NCI-H526 treated with DMSO at 0.1 percent for 48 hours (cell line): ENCODE measurements around the gene LRRC43.
"Not testable (repeated sequence)": the region's sequence is repeated elsewhere in the genome, so short reads cannot be mapped to it uniquely, and the experiment has no call there.

Source experiments
- DNase-seq: peaks from one replicate; lab custom pipeline; 2025; lab: John Stamatoyannopoulos, UW

The LRRC43 gene

DNA sequence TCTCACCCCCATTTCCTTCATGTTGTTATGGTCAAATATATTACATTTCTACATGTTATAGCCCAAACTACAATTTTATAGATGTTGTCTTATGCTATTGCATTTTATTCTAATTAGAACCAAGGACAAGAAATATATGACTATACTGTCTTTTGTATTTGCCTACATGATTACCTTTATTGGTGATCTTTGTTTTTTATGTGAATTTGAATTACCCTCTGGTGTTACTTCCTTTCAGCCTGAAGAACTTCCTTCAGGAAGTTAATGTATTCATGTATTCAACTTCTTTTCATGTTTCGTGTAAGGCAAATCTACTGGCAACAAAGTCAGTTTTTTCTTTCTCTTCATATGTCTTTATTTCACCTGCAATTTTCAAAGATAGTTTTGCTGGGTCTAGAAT is 11.9 kb downstream of the LRRC43 start:
- no peak for DNase-seq

DNA sequence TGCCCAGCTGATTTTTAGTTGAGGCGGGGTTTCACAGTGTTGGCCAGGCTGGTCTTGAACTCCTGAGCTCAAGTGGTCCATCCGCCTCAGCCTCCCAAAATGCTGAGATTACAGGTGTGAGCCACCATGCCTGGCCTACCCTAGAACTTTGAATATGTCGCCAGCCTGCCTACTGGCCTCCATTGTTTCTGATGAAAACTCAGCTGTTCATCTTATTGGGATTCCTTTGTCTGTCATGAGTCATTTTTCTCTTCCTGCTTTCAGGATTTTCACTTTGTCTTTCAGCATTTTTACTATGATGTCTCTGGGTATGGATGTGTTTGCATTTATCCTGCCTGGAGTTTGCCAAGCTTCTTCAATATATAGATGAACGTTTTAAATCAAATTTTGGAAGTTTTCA is 12.5 kb downstream of the LRRC43 start:
- no peak for DNase-seq

DNA sequence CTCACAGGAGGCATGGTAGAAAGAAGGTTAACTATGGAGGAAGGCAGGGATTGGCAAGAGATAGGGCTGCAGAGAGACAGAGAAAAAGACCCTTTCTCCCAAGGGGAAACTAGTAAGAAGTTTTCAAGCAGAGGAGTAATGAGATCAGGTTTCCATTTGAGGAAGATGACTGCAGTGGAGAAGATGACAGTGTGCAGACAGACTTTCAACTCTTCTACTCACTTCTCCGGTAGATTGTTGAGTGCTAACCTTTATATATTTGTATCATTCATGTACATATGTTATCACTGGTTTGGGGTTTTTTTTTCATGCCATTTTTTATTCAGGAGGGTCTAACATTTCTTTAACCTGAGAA is 14.7 kb downstream of the LRRC43 start:
- DNase-seq: no peak

DNA sequence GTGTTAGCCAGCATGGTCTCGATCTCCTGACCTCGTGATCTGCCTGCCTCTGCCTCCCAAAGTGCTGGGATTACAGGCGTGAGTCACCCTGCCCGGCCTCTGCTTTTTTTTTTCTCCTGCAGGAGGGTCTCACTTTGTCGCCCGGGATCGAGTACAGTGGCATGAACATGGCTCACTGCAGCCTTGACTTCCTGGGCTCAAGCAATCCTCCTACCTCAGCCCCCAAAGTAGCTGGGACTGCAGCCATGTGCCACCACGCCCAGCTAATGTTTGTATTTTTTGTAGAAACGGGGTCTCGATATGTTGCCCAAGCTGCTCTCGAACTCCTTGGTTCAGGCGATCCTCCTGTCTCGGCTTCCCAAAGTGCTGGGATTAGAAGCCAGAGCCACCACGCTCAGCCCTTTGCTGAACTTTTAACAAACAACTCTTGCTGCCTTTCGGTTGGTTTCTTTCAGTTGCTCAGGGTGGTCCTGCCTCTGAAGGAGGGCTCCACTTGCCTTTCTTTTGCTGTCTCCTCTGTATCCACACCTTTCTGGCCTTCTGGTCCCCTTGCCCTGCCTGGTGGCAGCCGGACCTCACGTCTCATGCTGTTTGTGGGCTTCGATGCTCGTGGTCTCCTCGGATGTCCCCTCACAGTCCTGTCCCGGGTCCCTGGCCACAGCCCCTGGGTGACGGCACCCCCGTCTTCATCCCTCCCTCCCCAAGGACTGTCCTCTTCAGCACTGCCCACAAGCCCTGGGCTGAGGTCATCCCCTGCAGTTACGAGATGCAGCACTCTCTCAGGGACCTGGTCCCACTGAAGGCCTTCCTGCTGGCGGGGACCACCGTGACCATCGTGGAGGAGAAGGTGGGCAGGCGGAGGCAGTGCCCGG is 16.8 kb downstream of the LRRC43 start:
- no peak for DNase-seq

DNA sequence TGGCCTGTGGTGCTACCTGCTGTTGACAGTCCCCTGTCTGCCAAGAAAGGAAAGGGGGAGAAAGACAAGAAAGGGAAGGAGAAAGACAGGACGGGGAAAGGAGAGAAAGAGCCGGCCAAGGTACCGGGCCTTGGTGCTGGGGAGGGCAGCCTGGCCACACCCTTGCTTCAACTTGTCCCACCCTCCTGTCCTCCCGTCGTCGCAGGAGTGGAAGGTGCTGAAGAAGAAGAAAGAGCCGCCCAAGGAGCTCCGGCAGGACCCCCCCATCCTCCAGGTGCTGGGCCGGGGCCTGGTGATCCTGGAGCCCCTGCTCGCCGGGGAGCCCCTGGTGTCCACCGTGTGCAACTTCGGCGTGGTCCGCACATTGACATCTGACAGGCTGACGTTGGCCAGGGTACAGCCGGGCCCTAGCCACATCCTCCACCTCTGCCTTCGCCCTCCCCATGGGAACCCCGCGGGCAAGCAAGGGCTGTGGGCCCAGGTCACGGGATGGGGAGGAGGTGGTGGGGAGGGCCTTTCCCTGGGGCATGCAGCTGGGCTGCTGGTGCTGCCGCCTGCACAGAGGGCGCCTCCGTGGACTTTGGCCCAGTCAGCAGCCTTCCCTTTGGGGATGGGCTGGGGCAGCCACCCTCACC is 17.7 kb downstream of the LRRC43 start:
- DNase-seq: no peak

DNA sequence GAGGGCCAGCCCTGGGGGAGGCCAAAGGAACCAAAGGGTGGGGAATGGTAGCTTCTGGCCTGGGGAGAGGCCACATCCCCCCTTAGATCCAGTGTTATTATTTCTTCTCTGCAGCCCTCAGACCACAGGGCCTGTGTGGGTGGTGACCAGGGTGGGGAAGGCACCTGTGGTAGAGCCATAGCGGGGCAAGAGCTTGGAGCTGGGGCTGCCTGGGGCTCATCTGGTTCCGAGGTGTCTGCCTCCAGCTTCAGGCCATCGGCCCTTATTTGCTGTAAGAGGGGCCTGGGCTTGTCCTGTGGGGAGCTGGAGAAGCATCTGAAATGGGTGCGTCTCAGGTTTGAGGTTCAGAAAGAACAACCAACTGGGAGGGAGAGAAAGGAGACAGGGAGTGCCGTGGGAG is 18.5 kb downstream of the LRRC43 start:
- DNase-seq: no peak

DNA sequence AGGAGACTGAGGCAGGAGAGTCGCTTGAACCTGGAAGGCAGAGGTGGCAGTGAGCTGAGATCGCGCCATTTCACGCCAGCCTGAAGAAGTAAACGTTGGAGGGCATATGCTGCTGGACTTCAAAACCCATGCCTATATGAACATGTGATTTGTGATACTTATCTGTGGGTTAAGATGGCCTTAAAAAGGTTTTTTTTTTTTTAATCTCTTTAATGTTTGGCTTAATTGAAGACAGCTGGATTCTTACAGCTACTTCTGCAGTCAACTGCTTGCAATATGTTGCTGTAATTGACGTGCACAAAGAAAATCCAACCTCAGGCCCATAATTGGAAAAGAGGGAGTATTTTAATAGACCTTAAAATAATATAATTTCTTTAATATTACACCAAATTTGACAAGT is 19.1 kb downstream of the LRRC43 start:
- DNase-seq: no peak

DNA sequence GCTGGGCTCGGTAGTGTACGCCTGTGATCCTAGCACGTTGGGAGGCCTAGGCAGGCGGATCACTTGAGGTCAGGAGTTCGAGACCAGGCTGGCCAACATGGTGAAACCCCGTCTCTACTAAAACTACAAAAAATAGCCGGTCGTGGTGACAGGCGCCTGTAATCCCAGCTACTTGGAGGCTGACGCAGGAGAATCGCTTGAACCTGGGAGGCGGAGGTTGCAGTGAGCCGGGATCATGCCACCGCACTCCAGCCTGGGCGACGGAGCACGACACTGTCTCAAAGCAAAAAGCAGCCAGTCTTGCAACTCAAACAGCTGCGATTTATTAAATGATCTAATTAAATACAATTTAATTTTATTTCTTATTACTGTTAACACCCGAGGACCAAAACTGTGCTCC is 19.9 kb downstream of the LRRC43 start:
- not testable (repeated sequence) for DNase-seq

DNA sequence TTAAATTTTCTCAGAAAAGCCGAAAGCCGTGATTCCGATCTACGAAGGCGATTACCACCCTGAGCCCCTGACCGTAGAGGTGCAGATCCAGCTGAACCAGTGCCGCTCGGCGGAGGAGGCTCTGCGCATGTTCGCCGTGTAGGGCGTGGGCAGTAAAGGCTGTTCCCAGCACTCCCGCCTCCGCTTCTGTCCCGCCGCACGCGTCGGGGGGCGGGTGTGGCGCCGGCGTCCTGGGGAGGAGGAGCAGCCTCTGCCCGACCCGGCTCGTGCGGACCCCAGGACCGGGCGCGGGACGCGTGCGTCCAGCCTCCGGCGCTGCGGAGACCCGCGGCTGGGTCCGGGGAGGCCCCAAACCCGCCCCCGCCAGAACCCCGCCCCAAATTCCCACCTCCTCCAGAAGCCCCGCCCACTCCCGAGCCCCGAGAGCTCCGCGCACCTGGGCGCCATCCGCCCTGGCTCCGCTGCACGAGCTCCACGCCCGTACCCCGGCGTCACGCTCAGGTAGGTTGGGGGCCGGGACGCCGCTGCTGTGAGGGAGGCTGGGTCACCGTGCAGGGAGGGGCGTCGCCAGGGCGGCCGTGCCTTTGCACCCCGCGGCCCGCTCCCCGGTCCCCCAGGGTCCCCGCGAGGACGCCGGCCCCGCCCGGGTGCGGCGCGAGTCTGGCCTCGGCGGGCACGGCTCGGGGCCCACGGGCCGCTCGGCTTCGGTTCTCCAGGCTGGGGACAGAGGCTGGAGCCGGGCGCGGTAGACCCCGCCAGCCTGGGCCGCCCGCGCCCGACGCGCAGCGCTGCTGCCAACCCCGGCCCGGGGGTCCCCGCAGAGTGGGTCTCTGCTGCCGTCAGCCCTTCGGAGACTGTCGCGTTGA is 20.6 kb downstream of the LRRC43 start, which contains the start of gene B3GNT4:
TSS of gene B3GNT4 (plus strand) at position 409 of the 866 bp plus-strand sequence. CDS start 910 bp downstream, outside the sequence.
- peak; percentile 49 for DNase-seq

DNA sequence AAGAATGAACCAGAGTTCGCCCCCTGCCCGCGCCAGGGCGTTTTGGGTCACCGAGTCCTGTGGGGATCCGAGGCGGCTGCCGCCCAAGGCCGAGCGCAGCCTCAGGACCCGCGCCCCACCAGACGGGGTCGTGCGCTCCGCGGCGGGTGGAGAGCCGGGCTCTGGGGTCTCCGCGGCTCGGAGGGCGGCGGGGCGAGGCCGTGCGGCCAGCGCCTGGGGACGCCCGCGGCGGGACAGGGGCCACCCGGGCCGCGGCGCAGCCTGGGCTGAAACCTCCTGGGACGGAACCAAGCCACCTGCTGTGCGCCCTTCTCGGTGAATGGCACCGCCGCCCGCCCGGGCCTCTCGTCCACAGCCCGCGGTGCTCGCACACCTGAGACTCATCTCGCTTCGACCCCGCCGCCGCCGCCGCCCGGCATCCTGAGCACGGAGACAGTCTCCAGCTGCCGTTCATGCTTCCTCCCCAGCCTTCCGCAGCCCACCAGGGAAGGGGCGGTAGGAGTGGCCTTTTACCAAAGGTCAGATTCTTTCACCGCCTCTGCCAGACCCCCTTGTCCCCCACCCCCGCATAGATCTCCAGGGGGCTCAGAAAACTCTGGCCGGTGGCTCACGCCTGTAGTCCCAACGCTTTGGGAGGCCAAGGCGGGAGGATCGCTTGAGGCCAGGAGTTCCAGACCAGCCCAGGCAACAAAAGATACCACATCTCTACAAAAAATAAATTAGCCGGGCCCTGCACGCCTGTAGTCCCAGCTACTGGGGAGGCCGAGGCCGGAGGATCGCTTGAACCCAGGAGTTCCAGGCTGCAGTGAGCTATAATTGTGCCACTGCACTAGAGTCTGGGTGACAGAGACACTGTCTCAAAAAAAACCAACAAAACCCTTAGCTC is 21.5 kb downstream of the LRRC43 start:
- DNase-seq: peak; percentile 13

DNA sequence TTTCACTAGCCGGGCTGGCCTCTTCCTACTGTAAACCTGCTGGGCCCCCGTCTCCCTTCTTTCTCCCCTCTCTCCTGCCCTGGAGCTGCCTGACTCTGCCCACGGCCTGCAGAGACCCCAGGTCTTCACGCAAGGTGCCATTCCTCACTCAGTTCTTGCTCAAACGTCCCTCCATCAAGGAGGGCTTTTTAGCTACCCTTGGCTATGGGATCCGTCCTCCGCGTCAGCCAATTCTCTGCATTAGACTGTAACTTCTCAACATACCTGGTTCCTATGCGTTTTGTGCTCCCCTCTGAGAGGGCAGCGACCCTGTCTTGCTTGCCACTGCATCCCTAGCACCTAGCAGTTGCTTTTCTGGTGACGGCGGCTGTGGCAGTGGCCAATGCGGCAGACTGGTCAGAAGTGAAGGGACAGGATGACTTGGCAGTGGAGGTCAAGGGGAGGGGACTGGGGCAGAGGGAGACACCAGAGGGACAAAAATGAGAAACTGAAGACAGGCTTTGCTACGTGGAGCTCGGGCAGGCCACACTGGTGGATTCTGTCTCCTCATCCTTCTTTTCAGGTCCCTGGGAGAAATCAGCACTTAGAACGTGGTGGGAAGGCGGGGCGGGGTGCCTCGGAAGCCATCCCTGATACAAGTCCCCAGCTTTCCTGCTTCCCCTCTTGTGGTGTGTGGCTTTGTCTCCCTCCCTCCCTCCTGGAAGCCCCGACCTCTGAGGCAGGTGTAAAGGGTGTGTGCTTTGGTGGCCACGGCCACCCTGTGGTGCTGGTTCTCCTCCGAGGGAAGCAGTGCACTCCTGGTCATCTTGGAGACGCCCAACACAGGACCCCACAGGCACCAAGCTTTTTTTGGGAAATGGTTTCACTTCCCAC is 22.4 kb downstream of the LRRC43 start:
- no peak for DNase-seq

DNA sequence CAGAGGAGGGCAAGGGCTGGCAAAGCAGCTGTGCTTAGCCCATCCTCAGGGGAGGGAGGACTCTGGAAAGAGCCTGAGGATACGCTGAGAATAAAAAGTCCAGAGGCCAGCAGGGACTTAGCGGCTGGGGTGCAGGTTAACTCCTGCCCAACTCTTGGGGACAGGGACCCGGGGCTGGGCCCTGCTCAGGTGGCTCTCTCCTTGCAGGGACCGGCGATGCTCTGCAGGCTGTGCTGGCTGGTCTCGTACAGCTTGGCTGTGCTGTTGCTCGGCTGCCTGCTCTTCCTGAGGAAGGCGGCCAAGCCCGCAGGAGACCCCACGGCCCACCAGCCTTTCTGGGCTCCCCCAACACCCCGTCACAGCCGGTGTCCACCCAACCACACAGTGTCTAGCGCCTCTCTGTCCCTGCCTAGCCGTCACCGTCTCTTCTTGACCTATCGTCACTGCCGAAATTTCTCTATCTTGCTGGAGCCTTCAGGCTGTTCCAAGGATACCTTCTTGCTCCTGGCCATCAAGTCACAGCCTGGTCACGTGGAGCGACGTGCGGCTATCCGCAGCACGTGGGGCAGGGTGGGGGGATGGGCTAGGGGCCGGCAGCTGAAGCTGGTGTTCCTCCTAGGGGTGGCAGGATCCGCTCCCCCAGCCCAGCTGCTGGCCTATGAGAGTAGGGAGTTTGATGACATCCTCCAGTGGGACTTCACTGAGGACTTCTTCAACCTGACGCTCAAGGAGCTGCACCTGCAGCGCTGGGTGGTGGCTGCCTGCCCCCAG is 23.4 kb downstream of the LRRC43 start:
- DNase-seq: no peak

DNA sequence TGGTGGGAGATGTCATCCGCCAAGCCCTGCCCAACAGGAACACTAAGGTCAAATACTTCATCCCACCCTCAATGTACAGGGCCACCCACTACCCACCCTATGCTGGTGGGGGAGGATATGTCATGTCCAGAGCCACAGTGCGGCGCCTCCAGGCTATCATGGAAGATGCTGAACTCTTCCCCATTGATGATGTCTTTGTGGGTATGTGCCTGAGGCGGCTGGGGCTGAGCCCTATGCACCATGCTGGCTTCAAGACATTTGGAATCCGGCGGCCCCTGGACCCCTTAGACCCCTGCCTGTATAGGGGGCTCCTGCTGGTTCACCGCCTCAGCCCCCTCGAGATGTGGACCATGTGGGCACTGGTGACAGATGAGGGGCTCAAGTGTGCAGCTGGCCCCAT is 24.1 kb downstream of the LRRC43 start:
- DNase-seq: no peak

DNA sequence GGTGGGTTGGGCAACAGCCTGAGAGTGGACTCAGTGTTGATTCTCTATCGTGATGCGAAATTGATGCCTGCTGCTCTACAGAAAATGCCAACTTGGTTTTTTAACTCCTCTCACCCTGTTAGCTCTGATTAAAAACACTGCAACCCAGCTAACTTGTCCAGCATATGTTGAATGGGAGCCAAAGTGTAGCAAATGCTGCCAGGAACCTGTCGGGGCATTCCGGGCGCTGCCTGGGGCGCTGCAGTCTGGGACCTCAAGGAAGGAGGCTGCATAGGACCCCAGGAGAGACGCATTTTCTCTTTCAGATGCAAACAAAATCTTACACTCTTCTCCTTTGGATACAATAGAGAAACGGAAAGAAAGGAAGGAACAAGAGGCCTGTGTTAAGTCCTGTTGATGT is 24.5 kb downstream of the LRRC43 start:
- DNase-seq: no peak

DNA sequence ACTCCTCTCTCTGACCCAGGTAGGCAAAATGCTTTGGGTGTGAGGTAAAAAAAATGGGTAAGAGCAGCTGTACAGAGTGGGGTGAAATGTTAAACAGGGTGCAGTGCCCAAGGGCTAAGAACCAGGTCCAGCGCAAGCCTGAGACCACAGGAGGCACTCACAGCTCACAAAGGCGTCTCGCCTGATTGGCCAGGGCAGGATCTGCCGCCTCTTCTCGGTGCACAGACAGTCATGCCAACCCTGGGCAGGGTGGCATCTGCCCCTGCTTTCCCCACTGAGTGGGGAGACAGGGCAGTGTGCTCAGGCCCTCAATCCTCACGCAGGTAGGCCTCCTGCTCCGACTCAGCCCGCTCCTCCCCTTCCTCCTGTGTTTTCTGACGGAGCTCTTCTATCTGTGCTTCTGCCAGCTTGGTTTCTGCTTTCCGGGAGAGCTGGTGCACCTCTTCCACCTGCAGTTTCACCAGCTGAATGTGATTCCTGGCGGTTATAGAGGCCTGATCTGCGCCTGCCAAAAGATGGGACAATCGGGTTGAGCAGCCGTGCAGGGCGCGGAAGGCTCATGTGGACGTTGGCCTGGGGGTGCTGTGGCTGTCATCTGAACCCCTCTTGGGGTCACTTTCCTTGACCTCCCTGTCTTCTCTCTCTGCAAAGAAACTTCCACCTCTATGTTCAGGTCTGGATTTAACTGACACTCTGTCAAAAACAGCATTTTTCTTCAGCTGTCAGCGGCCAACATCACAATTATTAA is 25.3 kb downstream of the LRRC43 start:
- no peak for DNase-seq

DNA sequence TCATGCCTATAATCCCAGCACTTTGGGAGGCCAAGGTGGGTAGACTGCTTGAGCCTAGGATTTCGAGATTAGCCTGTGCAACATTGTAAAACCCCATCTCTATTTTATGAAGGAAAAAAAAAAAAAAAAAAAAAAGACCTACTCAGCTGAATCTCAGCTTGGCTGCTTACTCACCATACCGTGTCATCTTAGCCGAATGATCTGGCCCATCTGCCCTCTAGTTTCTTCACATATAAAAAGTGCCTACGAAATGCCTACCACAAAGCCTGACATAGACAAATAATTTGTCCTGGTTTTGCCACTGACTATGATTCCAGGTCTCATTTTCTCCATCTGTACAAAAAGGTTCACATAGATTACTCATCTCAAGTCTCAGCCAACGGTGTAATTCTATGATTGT is 32.8 kb downstream of the LRRC43 start:
- no peak for DNase-seq

DNA sequence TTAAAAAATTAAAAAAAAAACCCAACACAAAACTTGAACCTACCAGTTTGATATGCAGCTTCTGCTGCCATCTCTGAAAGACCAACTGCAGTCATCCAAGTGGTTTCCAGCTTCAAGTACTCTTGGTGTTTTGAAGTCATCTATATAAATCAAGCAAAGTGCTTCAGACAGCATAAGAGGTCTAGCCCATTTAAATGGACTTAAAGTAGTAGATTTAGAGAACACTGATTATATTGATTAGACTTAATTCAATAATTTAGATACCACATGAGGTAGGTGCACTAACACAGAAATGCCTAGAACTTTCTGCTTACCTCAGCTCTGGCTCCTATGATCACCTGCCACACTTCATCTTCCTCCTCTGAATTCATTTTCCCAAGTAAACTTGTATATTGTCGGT is 33.5 kb downstream of the LRRC43 start:
- DNase-seq: no peak

DNA sequence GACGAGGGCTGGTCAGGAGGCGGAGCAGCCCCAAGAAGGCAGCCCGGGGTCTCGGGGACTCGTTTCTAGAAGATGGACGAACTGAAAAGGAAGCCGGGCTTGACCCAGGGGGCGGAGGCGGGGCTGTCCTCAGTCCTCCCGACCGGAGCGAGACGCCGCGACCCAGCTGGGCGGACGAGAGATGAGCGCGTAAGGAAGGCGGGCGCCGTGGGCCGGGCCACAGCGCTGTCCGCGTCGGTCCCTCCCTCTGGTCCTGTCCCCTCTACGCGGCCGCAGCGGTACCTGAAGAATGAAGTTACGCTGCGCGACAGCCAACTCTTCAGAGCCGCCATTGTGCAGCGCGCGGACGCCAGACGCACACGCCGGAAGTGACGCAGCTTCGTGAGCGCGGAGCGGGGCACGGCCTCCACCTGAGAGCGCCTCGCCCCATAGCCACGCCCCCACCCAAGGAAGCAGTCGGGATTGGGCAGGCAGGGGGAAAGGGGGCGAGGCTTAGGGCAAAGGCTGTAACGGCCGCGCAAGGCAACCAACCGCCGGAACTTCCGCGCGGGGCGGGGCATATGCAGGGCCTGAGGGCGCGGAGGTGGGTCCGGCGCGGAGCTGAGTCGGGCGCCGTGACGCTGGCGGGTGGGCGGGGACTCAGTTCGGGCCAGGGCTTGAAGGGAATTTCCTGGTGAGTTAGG is 42.9 kb downstream of the LRRC43 start, which contains the start of gene DIABLO:
TSS of gene DIABLO (minus strand) at position 370 of the 683 bp plus-strand sequence. CDS start at position 332, 38 bp downstream.
- peak; percentile 98 for DNase-seq
